Mesenchymal stem cell (in vitro differentiated cells and primary cell): ENCODE measurements around the gene HOXB6.

Experiments
- DNase-seq: peaks from one replicate; pipeline ENCODE4 v3.0.0-alpha.2; 2013
- H2AFZ ChIP-seq: one replicate; pipeline ENCODE4 v1.6.1; 2013; ENCODE audit warnings: low read depth, mild to moderate bottlenecking, control low read depth, inconsistent platforms, low read length, moderate library complexity
- H2AK5ac ChIP-seq: 2 replicates; pipeline ENCODE4 v1.6.1; 2013; ENCODE audit warnings: low read length, moderate library complexity, mild to moderate bottlenecking, inconsistent platforms; ENCODE audit not compliant: severe bottlenecking
- H2BK120ac ChIP-seq: one replicate; pipeline ENCODE4 v1.6.1; 2013; ENCODE audit warnings: low read depth, mild to moderate bottlenecking, inconsistent platforms, low read length, moderate library complexity
- H2BK12ac ChIP-seq, 2 experiments: one replicate each; pipeline ENCODE4 v1.6.1; 2013; ENCODE audit warnings: inconsistent platforms in 2 of 2, low read length in 2 of 2, mild to moderate bottlenecking in 2 of 2, moderate library complexity in 2 of 2, control low read depth in 1 of 2
- H2BK15ac ChIP-seq: one replicate; pipeline ENCODE4 v1.6.1; 2013; ENCODE audit warnings: mild to moderate bottlenecking, low read depth, inconsistent platforms; ENCODE audit not compliant: poor library complexity, severe bottlenecking
- H2BK5ac ChIP-seq: 2 replicates; pipeline ENCODE4 v1.6.1; 2013; ENCODE audit warnings: low read depth, mild to moderate bottlenecking, low read length, control low read depth, inconsistent platforms; ENCODE audit not compliant: poor library complexity, severe bottlenecking
- H3K14ac ChIP-seq, 2 experiments: one replicate each; pipeline ENCODE4 v1.6.1; 2013; ENCODE audit warnings: inconsistent platforms in 2 of 2, low read length in 2 of 2, control low read depth in 1 of 2, mild to moderate bottlenecking in 1 of 2, moderate library complexity in 1 of 2
- H3K18ac ChIP-seq, 2 experiments: one replicate each; pipeline ENCODE4 v1.6.1; 2013; ENCODE audit warnings: inconsistent platforms in 2 of 2, low read length in 2 of 2, control low read depth in 1 of 2, low read depth in 1 of 2, mild to moderate bottlenecking in 1 of 2
- H3K23ac ChIP-seq, 2 experiments: one replicate each; pipeline ENCODE4 v1.6.1; 2013; ENCODE audit warnings: inconsistent platforms in 2 of 2, low read length in 2 of 2, mild to moderate bottlenecking in 2 of 2, moderate library complexity in 2 of 2, control low read depth in 1 of 2
- H3K27ac ChIP-seq: 2 replicates; pipeline ENCODE4 v1.5.1; 2013; ENCODE audit warnings: mild to moderate bottlenecking, moderate library complexity, low read length, control low read depth, inconsistent platforms; ENCODE audit not compliant: poor library complexity, severe bottlenecking
- H3K27me3 ChIP-seq, 2 experiments: 2 replicates each; pipeline versions ENCODE4 v1.6.1 to v1.7.0; 2013; ENCODE audit warnings: low read length in 2 of 2, mild to moderate bottlenecking in 2 of 2, moderate library complexity in 2 of 2, control low read depth in 1 of 2, inconsistent platforms in 1 of 2; ENCODE audit not compliant: control insufficient read depth in 1 of 2, insufficient read depth in 1 of 2
- H3K36me3 ChIP-seq, 2 experiments: 2 replicates each; pipeline versions ENCODE4 v1.6.1 to v1.7.0; 2013; ENCODE audit warnings: low read length in 2 of 2, control low read depth in 1 of 2, inconsistent platforms in 1 of 2, low read depth in 1 of 2, mild to moderate bottlenecking in 1 of 2; ENCODE audit not compliant: insufficient read depth in 2 of 2, control insufficient read depth in 1 of 2
- H3K4ac ChIP-seq, 2 experiments: one replicate each; pipeline ENCODE4 v1.6.1; 2013; ENCODE audit warnings: inconsistent platforms in 2 of 2, low read length in 2 of 2, mild to moderate bottlenecking in 2 of 2, moderate library complexity in 2 of 2, control low read depth in 1 of 2, low read depth in 1 of 2
- H3K4me1 ChIP-seq: 2 replicates; pipeline ENCODE4 v1.6.1; 2013; ENCODE audit warnings: low read depth, low read length, control low read depth; ENCODE audit not compliant: control insufficient read depth, insufficient read depth
- H3K4me2 ChIP-seq: 2 replicates; pipeline ENCODE4 v1.6.1; 2013; ENCODE audit warnings: low read length, mild to moderate bottlenecking, inconsistent platforms; ENCODE audit not compliant: poor library complexity, severe bottlenecking
- H3K4me3 ChIP-seq, 2 experiments: 2 replicates each; pipeline versions ENCODE4 v1.5.1 to v1.7.0; 2013; ENCODE audit warnings: low read length in 2 of 2, mild to moderate bottlenecking in 2 of 2, control low read depth in 1 of 2, low read depth in 1 of 2; ENCODE audit not compliant: insufficient read depth in 1 of 2
- H3K79me1 ChIP-seq: replicated peaks from 2 replicates; pipeline ENCODE4 v1.6.1; 2013; ENCODE audit warnings: mild to moderate bottlenecking, control low read depth, low read length, inconsistent platforms; ENCODE audit not compliant: poor library complexity, severe bottlenecking
- H3K9ac ChIP-seq: 2 replicates; pipeline ENCODE4 v1.7.0; 2013; ENCODE audit warnings: mild to moderate bottlenecking, low read length, moderate library complexity
- H3K9me3 ChIP-seq: 2 replicates; pipeline ENCODE4 v1.7.0; 2013; ENCODE audit warnings: mild to moderate bottlenecking, low read length; ENCODE audit not compliant: control insufficient read depth
- H4K8ac ChIP-seq: one replicate; pipeline ENCODE4 v1.6.1; 2013; ENCODE audit warnings: inconsistent platforms, mild to moderate bottlenecking, low read length, moderate library complexity
- H4K91ac ChIP-seq: one replicate; pipeline ENCODE4 v1.6.1; 2013; ENCODE audit warnings: mild to moderate bottlenecking, low read length, inconsistent platforms
- WGBS: methylation state at CpG from one replicate; pipeline ENCODE4 v1.1.7; 2013; ENCODE audit warnings: mixed read lengths; 5-methylcytosine and 5-hydroxymethylcytosine counted together

The HOXB6 gene

GRCh38 chr17:48584223-48584741 is 20.5 kb downstream of the HOXB6 start:
- Histone ChIP-seq H3K9ac (peak overlapping the region; percentile 98), H3K36me3 (no peaks in the 10 kb centered on the region), H2BK120ac (peak overlapping the region; percentile 80), H2BK5ac (no peak overlapping the region), H3K4me3 (peak overlapping the region in 1 of 2 experiments; percentile 96), H2BK12ac (no peak overlapping the region), H4K91ac (no peak overlapping the region), H2AFZ (no peak overlapping the region), H2AK5ac (peak overlapping the region; percentile 31), H4K8ac (no peak overlapping the region), H3K27ac (no peak overlapping the region), H3K27me3 (peaks cover 0 to 4% of the 10 kb centered on the region in 2 experiments), H3K79me1 (peaks cover 3% of the 10 kb centered on the region), H3K4ac (peak overlapping the region in 1 of 2 experiments; percentile 84), H3K4me2 (peak overlapping the region; percentile 55), H3K4me1 (peaks cover 30% of the 10 kb centered on the region), H3K9me3 (no peaks in the 10 kb centered on the region), H3K18ac (peak overlapping the region; percentile 74 to 92), H2BK15ac (no peak overlapping the region), H3K14ac (no peak overlapping the region), H3K23ac (peak overlapping the region in 1 of 2 experiments; percentile 83)
- WGBS, result 12% methylated on average over 2 of the region's 2 CpGs
- DNase-seq, result no peak

- Histone ChIP-seq H3K4me1 (peaks cover 35% of the 10 kb centered on the region), H2AK5ac (no peak overlapping the region), H3K4me2 (no peak overlapping the region), H3K9me3 (no peaks in the 10 kb centered on the region), H3K36me3 (no peaks in the 10 kb centered on the region), H3K27me3 (peaks cover 0 to 4% of the 10 kb centered on the region in 2 experiments), H3K79me1 (peaks cover 3% of the 10 kb centered on the region), H3K4me3 (peak overlapping the region in 1 of 2 experiments; percentile 96), H3K23ac (peak overlapping the region in 1 of 2 experiments; percentile 0), H3K14ac (no peak overlapping the region), H2BK5ac (no peak overlapping the region), H3K18ac (peak overlapping the region; percentile 5 to 50), H4K91ac (peak overlapping the region; percentile 43), H3K9ac (peak overlapping the region; percentile 98), H4K8ac (no peak overlapping the region), H2BK12ac (no peak overlapping the region), H2AFZ (no peak overlapping the region), H2BK15ac (no peak overlapping the region), H3K4ac (no peak overlapping the region), H2BK120ac (peak overlapping the region; percentile 22), H3K27ac (no peak overlapping the region)
- 27% methylated on average over 3 of the region's 3 CpGs for WGBS
- no peak for DNase-seq
Measured at GRCh38 chr17:48583708-48584222, 21.0 kb downstream of the HOXB6 start.

GRCh38 chr17:48582750-48583069 is 22.1 kb downstream of the HOXB6 start:
- no peak overlapping the region for H3K27ac ChIP-seq
- peak overlapping the region; percentile 66 to 81 for H3K4ac ChIP-seq
- H2BK12ac ChIP-seq, result peak overlapping the region; percentile 59
- no peak overlapping the region for H3K14ac ChIP-seq
- H2BK5ac ChIP-seq, result no peak overlapping the region
- no peak for DNase-seq
- no peaks in the 10 kb centered on the region for H3K9me3 ChIP-seq
- H3K4me2 ChIP-seq, result peak overlapping the region; percentile 91
- peak overlapping the region in 1 of 2 experiments; percentile 96 for H3K4me3 ChIP-seq
- peak overlapping the region; percentile 52 to 98 for H3K18ac ChIP-seq
- peaks cover 35% of the 10 kb centered on the region for H3K4me1 ChIP-seq
- peak overlapping the region; percentile 80 for H2BK120ac ChIP-seq
- no peak overlapping the region for H2AFZ ChIP-seq
- H3K36me3 ChIP-seq, result no peaks in the 10 kb centered on the region
- H3K79me1 ChIP-seq, result peaks cover 4% of the 10 kb centered on the region
- peak overlapping the region; percentile 51 to 56 for H3K23ac ChIP-seq
- WGBS, result 5% methylated on average over 7 of the region's 7 CpGs
- H3K9ac ChIP-seq, result peak overlapping the region; percentile 98
- H2BK15ac ChIP-seq, result no peak overlapping the region
- peak overlapping the region; percentile 67 for H4K8ac ChIP-seq
- H4K91ac ChIP-seq, result peak overlapping the region; percentile 83
- no peak overlapping the region for H2AK5ac ChIP-seq
- peaks cover 0 to 4% of the 10 kb centered on the region in 2 experiments for H3K27me3 ChIP-seq

GRCh38 chr17:48579760-48580554 is 24.8 kb downstream of the HOXB6 start:
- Histone ChIP-seq H3K27me3 (no peaks in the 10 kb centered on the region), H3K4me1 (peaks cover 38% of the 10 kb centered on the region), H2BK12ac (peak overlapping the region in 1 of 2 experiments; percentile 11), H3K36me3 (peaks cover 6% of the 10 kb centered on the region in 2 experiments), H3K9me3 (no peaks in the 10 kb centered on the region), H4K8ac (no peak overlapping the region), H4K91ac (peak overlapping the region; percentile 43), H3K14ac (no peak overlapping the region), H2AK5ac (no peak overlapping the region), H3K23ac (no peak overlapping the region), H2AFZ (no peak overlapping the region), H3K79me1 (peaks cover 3% of the 10 kb centered on the region), H3K18ac (peak overlapping the region in 1 of 2 experiments; percentile 98), H3K4me2 (no peak overlapping the region), H3K9ac (peak overlapping the region; percentile 98), H3K4me3 (peak overlapping the region in 1 of 2 experiments; percentile 96), H2BK120ac (peak overlapping the region; percentile 80), H2BK5ac (no peak overlapping the region), H3K27ac (no peak overlapping the region), H3K4ac (peak overlapping the region; percentile 77 to 95), H2BK15ac (no peak overlapping the region)
- WGBS, result under 1% methylated on average over 21 of the region's 26 CpGs
- peak; percentile 85 for DNase-seq
